Measurements from ENCODE around the gene TTC27.
"Not testable (repeated sequence)": the region's sequence is repeated elsewhere in the genome, so short reads cannot be mapped to it uniquely, and the experiment has no call there.

Gene TTC27

DNA sequence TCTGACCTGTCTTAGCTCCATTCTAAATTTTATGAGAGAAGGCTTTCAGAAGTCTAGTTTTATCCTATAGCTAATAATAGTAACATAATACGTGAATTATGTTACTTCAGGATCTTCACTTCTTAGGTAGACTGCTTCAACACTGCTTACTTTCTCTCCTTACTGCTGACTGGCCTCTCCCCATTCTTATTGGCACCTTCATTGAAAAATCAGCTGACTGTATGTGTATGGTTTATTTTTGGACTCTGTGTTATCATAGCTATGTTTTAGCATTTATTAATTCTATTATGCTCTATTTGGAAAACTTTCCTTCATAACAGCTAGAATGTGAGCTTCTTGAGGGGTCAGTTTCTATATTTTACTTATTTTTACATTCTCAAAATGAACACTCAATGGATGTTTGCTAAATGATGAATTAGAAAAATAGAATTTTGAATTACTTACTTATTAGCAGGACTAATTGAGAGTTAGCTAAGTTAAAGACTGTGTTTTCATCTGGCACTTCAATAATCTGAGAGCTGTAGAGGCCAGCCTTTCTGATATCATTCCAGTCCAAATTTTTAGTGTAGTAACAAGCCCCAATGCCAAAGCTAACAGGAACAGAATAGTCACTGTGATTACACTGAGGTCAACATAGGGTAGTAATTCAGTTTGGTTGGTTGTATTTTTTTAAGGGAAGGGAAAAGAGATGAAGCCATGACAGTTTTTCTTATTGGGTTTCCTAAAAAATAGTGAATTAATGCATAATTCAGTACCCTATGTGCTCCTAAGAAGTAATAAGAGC, 92.3 kb downstream of the TTC27 start:
- in situ Hi-C loops (cut with HindIII; ENCODE audit: low pct_ligation_motif_present, low sequenced_read_pairs) = no loop called here
- TF ChIP-seq, protein P1, sequence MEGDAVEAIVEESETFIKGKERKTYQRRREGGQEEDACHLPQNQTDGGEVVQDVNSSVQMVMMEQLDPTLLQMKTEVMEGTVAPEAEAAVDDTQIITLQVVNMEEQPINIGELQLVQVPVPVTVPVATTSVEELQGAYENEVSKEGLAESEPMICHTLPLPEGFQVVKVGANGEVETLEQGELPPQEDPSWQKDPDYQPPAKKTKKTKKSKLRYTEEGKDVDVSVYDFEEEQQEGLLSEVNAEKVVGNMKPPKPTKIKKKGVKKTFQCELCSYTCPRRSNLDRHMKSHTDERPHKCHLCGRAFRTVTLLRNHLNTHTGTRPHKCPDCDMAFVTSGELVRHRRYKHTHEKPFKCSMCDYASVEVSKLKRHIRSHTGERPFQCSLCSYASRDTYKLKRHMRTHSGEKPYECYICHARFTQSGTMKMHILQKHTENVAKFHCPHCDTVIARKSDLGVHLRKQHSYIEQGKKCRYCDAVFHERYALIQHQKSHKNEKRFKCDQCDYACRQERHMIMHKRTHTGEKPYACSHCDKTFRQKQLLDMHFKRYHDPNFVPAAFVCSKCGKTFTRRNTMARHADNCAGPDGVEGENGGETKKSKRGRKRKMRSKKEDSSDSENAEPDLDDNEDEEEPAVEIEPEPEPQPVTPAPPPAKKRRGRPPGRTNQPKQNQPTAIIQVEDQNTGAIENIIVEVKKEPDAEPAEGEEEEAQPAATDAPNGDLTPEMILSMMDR (IDR thresholded peaks at IDR 0.05; ENCODE audit: low read depth, low read length, missing control alignments) = no peak
- no peak for DNase-seq
- H3K27me3 ChIP-seq (replicated peaks) = no peaks in the 10 kb centered on the region
- no peak overlapping the region for H3K4me3 ChIP-seq (ENCODE audit: low read depth, low read length)
- no peaks in the 10 kb centered on the region for H3K36me3 ChIP-seq (replicated peaks)
- no peak overlapping the region for H3K27ac ChIP-seq

DNA sequence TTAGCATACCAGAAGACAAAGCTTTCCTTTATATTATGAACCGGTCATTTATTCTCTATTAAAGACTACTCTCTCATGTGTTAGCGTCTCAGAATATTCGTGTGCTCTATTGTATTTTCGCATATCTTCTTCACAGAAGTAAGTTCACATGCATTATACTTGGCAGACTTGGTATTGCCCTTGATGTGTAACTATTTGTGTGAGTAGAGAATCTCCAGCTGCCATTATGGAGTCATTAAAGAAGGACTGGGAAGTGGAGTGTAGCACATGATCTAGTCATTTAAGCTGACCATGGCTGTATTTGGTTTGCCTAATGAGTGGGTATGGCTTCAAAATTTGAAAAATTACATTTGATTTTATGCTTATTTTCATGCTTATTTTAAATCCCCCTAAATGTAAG, 92.9 kb downstream of the TTC27 start:
- H3K36me3 ChIP-seq (replicated peaks) = no peaks in the 10 kb centered on the region
- DNase-seq = no peak
- in situ Hi-C loops (cut with HindIII; ENCODE audit: low pct_ligation_motif_present, low sequenced_read_pairs) = no loop called here
- no peak overlapping the region for H3K4me3 ChIP-seq (ENCODE audit: low read depth, low read length)
- TF ChIP-seq, protein P1 (IDR thresholded peaks at IDR 0.05; ENCODE audit: low read depth, low read length, missing control alignments) = no peak
- no peak overlapping the region for H3K27ac ChIP-seq
- no peaks in the 10 kb centered on the region for H3K27me3 ChIP-seq (replicated peaks)

DNA sequence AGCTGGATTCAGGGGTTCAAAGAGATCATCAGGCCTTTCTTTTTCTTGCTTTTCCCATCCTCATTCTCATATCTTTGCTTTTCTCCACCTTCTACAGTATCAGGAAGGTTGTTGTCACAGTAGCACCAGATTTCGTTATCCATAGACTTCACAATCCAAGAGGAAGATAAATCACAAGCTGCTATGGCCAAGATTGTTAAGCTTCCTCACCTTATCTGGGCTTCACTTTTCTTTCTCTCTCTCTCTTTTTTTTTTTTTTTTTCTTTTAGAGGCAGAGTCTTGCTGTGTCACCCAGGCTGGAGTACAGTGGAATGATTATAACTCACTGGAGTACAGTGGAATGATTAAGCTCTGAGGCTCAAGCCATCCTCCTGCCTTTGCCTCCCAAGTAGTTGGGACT, 93.5 kb downstream of the TTC27 start:
- no peaks in the 10 kb centered on the region for H3K36me3 ChIP-seq (replicated peaks)

DNA sequence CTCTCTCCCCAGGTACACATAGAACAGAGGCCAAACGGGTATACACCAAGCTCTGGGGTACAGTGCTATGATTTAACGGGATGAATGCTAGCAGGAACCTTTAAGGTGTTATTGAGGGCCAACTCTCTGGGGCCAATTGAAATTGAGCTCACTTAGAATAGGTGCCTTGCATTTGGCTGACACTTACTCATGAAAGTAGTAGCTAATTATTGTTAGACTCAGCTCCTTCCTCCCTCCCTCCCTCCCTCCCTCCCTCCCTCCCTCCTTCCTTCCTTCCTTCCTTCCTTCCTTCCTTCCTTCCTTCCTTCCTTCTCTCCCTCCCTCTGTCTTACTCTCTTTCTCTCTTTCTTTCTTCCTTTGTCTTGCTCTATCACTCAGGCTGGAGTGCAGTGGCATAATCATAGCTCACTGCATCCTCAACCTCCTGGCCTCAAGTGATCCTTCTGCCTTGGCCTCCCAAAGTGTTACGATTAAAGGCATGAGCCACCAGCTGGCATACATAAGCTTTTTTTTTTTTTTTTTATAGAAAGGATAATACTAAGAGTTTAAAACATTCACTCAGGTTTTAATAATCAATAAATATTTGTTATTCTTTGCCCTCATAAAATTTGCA, 95.7 kb downstream of the TTC27 start:
- Histone ChIP-seq H3K36me3 (replicated peaks) (no peaks in the 10 kb centered on the region), H3K27ac (no peak overlapping the region), H3K27me3 (replicated peaks) (no peaks in the 10 kb centered on the region), H3K4me3 (ENCODE audit: low read depth, low read length) (no peak overlapping the region)
- TF ChIP-seq, protein P1 (IDR thresholded peaks at IDR 0.05; ENCODE audit: low read depth, low read length, missing control alignments) = no peak
- no peak for DNase-seq
- in situ Hi-C loops (cut with HindIII; ENCODE audit: low pct_ligation_motif_present, low sequenced_read_pairs) = no loop called here

More for the DNA sequence above, 93.5 kb downstream of the TTC27 start:
- Histone ChIP-seq H3K27ac (no peak overlapping the region), H3K27me3 (replicated peaks) (no peaks in the 10 kb centered on the region), H3K4me3 (ENCODE audit: low read depth, low read length) (no peak overlapping the region)
- TF ChIP-seq, protein P1 (IDR thresholded peaks at IDR 0.05; ENCODE audit: low read depth, low read length, missing control alignments) = no peak
- no peak for DNase-seq
- in situ Hi-C loops (cut with HindIII; ENCODE audit: low pct_ligation_motif_present, low sequenced_read_pairs) = no loop called here

DNA sequence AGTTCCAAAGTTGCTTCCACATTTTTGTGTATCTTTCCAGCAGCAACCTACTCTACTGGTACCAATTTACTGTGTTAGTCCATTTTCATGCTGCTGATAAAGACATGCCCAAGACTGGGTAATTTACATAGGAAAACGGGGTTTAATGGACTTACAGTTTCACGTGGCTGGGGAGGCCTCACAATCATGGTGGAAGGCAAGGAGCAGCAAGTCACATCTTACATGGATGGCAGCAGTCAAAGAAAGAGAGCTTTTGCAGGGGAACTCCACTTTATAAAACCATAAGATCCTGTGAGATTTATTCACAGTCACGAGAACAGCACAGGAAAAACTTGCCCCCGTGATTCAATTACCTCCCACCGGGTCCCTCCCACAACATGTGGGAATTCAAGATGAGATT, 98.8 kb downstream of the TTC27 start:
- DNase-seq; H3K36me3 ChIP-seq (replicated peaks); H3K27ac ChIP-seq; in situ Hi-C loops (cut with HindIII; ENCODE audit: low pct_ligation_motif_present, low sequenced_read_pairs); H3K27me3 ChIP-seq (replicated peaks); H3K4me3 ChIP-seq (ENCODE audit: low read depth, low read length): not testable (repeated sequence)

DNA sequence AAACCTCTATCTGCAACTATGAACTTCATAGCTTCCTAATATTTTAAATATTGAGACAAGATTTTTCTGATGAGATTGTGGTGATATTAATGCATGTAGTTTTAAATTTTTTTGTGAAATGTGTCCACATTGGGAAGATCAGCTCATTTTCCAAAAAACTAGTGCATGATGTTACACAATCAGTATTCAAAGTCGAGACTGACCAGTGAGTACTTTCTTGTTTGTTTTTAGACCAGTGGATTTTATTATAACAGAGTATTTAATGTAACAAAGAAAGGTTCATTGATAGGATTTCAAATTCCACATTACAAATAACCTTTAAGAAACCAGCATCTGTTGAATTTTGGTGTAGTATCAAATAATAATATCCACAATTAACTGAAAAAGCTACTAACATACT, 99.3 kb downstream of the TTC27 start:
- TF ChIP-seq, protein P1 (IDR thresholded peaks at IDR 0.05; ENCODE audit: low read depth, low read length, missing control alignments) = no peak
- no peaks in the 10 kb centered on the region for H3K27me3 ChIP-seq (replicated peaks)
- in situ Hi-C loops (cut with HindIII; ENCODE audit: low pct_ligation_motif_present, low sequenced_read_pairs) = no loop called here
- H3K36me3 ChIP-seq (replicated peaks) = no peaks in the 10 kb centered on the region
- no peak overlapping the region for H3K4me3 ChIP-seq (ENCODE audit: low read depth, low read length)
- no peak overlapping the region for H3K27ac ChIP-seq
- DNase-seq = no peak

DNA sequence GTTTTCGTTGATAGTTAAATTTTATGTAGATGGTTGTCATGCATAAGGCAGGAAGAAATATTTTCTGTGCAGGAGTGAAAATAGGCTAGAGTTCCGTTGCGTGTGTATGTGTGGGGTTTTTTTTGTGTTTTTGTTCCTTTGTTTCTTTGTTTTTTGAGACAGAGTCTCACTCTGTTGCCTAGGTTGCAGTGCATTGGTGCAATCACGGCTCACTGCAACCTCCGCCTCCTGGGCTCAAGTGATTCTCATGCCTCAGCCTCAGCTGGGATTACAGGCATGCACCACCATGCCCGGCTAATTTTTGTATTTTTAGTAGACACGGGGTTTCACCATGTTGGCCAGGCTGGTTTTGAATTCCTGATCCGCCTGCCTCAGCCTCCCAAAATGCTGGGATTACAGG, 103.1 kb downstream of the TTC27 start:
- DNase-seq; H3K27me3 ChIP-seq (replicated peaks); H3K36me3 ChIP-seq (replicated peaks); H3K27ac ChIP-seq; H3K4me3 ChIP-seq (ENCODE audit: low read depth, low read length); in situ Hi-C loops (cut with HindIII; ENCODE audit: low pct_ligation_motif_present, low sequenced_read_pairs): not testable (repeated sequence)

Data from brain microvascular endothelial cell (primary cell).